OCI-LY3 (cell line): ENCODE measurements around the gene C3orf20.

Source experiments
- H2AFZ ChIP-seq: fragments of 200-600, 300-600 bp; shearing (Covaris generic); 2 replicates; pipeline ENCODE4 v1.6.0; 2014; ENCODE audit warnings: antibody characterized with exemption, low read depth, low read length
- H3K27ac ChIP-seq: fragments of 200-600, 300-600 bp; sonication (generic); 2 replicates; pipeline ENCODE4 v1.5.1; 2014; ENCODE audit warnings: mild to moderate bottlenecking, low read length, moderate library complexity, mixed read lengths
- H3K27me3 ChIP-seq: fragments of 200-600, 300-600 bp; sonication (generic); 2 replicates; pipeline ENCODE4 v1.6.1; 2014; ENCODE audit warnings: low read depth, low read length, mixed read lengths
- H3K36me3 ChIP-seq: fragments of 200-600, 300-600 bp; sonication (generic); replicated peaks from 2 replicates; pipeline ENCODE3; 2014; ENCODE audit warnings: low read depth, low read length, mixed read lengths
- H3K4me1 ChIP-seq: fragments of 300-600, 200-600 bp; sonication (generic); 2 replicates; pipeline ENCODE4 v1.6.1; 2014; ENCODE audit warnings: low read length, mixed read lengths
- H3K4me2 ChIP-seq: fragments of 200-600, 300-600 bp; sonication (generic); 2 replicates; pipeline ENCODE4 v1.6.1; 2014; ENCODE audit warnings: low read length, mixed read lengths
- H3K4me3 ChIP-seq: fragments of 300-600, 200-600 bp; sonication (generic); 2 replicates; pipeline ENCODE4 v1.5.1; 2014; ENCODE audit warnings: antibody characterized with exemption, mild to moderate bottlenecking, low read length, moderate library complexity
- H3K79me2 ChIP-seq: fragments of 300-600, 200-600 bp; shearing (Covaris generic); 2 replicates; pipeline ENCODE4 v1.6.1; 2014; ENCODE audit warnings: mild to moderate bottlenecking, low read length, mixed read lengths
- H3K9ac ChIP-seq: fragments of 300-600, 200-600 bp; shearing (Covaris generic); 2 replicates; pipeline ENCODE4 v1.6.0; 2014; ENCODE audit warnings: mild to moderate bottlenecking, low read length, moderate library complexity
- H3K9me3 ChIP-seq: fragments of 200-600, 300-600 bp; shearing (Covaris generic); 2 replicates; pipeline ENCODE4 v1.6.1; 2014; ENCODE audit warnings: low read length, mixed read lengths; ENCODE audit not compliant: insufficient read depth
- H4K20me1 ChIP-seq: fragments of 200-600, 300-600 bp; sonication (generic); 2 replicates; pipeline ENCODE4 v1.6.1; 2016; ENCODE audit warnings: low read length, mixed read lengths; ENCODE audit not compliant: insufficient read depth
- CTCF ChIP-seq: fragments of 200-600, 300-600 bp; sonication (generic); IDR thresholded peaks from 2 replicates; pipeline ENCODE4 v1.5.1; 2014; ENCODE audit warnings: antibody characterized with exemption, low read length, low read depth
- EZH2phosphoT487 ChIP-seq: fragments of 200-600 bp; shearing (Covaris generic); IDR thresholded peaks from 2 replicates; pipeline ENCODE4 v1.6.1; 2018; ENCODE audit warnings: antibody characterized with exemption, mixed run types, low read depth

Gene C3orf20

DNA sequence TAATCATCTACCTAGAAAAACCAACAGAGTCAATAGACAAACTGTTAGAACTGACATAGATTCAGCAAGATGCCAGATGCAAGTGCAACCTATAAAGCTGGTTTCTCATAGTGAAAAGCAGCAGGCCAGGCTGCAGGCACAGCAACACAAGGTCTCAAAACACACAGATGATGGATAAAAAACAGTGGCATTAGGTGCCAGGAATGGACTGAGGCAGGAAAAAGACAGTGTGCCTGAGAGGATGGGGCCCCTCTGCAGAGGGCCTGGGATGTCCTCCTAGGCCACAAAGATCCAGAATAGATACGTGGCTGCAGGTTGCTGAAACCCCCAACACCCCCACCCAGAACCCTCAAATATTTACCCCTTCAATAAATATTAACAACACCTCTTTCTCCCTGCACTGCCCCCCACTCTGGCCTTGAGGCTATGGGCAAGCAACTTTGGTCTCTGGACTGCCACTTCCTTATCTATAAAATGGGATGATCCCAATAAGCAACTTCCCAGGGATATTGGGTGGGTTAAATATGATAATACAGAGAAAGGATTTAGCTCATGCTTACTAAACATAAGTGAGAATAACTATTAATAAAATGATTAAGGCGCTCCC, 108.6 kb downstream of the C3orf20 start:
- H3K79me2 ChIP-seq, result no peaks in the 10 kb centered on the region
- no peak overlapping the region for H3K4me3 ChIP-seq
- H3K9me3 ChIP-seq, result 0 out of 2 replicates have a peak, but pooled peaks cover 4% of the 10 kb centered on the region
- H3K36me3 ChIP-seq, result no peaks in the 10 kb centered on the region
- no peak overlapping the region for H3K4me2 ChIP-seq
- no peak overlapping the region for H2AFZ ChIP-seq
- H3K27ac ChIP-seq, result no peak overlapping the region
- H4K20me1 ChIP-seq, result no peaks in the 10 kb centered on the region
- no peaks in the 10 kb centered on the region for H3K4me1 ChIP-seq
- no peak overlapping the region for H3K9ac ChIP-seq
- TF ChIP-seq CTCF (no peak), EZH2phosphoT487 (no peak)
- H3K27me3 ChIP-seq, result 0 out of 2 replicates have a peak, but pooled peaks cover 17% of the 10 kb centered on the region

DNA sequence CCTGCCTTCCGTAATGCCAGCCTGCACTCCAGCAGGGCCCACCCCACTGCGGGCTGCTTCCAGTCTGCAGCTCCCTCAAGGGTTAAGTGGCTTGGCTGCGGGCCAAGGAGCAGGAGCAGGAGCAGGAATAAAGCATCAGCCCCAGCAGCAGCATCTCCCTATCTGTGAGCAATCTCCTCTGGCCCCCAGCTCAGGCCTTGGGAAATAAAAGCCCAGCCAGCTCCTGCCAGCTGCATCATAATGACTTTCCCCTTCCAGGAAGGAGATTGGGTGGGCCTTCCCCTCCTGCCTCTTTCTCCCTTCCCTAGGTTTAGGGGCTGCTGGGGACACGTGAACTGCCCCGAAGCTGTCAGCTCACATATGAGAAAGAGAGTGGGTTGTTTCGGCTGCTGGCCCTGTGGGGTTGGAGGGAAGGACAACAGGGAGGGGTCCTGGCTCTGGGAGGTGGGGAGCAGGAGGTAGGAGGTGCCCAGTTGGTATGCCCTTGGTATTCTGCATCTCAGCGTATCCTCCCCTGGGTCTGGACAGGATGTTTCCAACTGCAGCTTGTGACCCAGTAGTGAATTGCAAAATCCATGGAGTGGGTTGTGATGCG, 109.2 kb downstream of the C3orf20 start:
- Histone ChIP-seq H3K9me3 (no peaks in the 10 kb centered on the region), H3K9ac (no peak overlapping the region), H3K4me1 (no peaks in the 10 kb centered on the region), H4K20me1 (no peaks in the 10 kb centered on the region), H3K27me3 (peaks cover 17% of the 10 kb centered on the region; the same call in 1 of the 2 replicates), H3K27ac (no peak overlapping the region), H2AFZ (no peak overlapping the region), H3K36me3 (no peaks in the 10 kb centered on the region), H3K4me2 (no peak overlapping the region), H3K79me2 (no peaks in the 10 kb centered on the region), H3K4me3 (no peak overlapping the region)
- TF ChIP-seq CTCF (no peak), EZH2phosphoT487 (no peak)

DNA sequence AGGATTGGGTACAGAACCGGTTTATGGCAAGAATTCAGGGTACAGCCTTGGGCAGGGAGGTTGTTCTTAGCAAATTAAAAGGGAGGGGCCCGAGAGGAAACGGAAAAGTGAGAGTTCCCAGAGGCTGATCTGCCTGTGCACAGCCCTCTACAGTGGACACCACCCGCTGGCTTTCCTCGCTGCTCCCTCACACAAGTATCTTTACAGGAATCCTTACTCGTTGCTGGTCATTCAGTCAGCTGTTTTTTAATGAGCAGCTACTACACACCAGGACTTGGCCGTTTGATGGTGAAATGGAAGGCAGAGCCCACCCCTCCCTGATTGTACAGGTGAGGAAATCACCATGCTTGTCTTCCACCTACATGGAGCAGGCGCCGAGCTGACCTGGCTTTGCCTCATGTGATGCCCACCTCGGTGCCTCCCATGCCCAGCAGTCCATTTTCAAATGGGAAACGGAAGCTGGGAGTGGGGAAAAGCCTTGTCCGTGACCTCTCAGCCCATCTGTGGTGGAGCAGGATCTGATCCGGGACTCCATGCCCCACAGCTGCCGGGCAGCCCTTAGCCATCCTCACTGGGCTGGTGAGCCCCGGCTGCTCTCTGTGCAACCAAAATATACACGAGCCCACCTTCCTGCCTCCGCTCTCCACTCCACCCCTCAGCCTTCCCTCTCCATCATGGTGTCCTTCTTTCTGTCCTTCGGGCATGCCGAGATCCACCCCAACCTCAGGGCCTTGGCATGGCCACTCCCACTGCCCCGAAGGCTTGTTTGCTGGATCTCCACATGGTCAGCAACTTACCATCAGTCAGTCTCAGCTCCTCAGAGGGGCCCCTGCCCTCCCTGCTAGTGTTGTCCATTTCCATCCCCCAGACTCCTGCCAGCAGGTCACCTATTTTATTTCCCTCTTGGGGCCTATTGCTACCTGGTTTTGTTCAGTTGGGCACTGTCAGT, 110.5 kb downstream of the C3orf20 start:
- Histone ChIP-seq H3K4me1 (no peaks in the 10 kb centered on the region), H4K20me1 (no peaks in the 10 kb centered on the region), H3K9me3 (no peaks in the 10 kb centered on the region), H2AFZ (no peak overlapping the region), H3K27me3 (peaks cover 17% of the 10 kb centered on the region; the same call in 1 of the 2 replicates), H3K27ac (no peak overlapping the region), H3K4me3 (no peak overlapping the region), H3K79me2 (no peaks in the 10 kb centered on the region), H3K9ac (no peak overlapping the region), H3K4me2 (no peak overlapping the region), H3K36me3 (no peaks in the 10 kb centered on the region)
- TF ChIP-seq EZH2phosphoT487 (no peak), CTCF (no peak)

DNA sequence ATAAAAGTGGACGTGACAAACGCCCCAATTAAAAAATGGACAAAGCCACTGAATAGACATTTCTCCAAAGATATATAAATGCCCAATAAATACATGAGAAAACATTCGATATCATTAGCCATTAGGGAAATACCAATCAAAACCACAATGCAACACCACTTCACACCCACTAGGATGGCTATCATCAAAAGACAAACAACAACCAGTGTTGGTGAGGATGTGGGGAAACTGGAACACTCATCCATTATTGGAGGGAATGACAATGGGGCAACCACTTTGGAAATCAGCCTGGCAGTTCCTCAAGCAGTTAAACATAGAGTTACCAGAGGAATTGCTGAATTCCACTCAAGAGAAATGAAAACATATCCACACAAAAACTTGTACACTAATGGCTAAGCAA, 111.4 kb downstream of the C3orf20 start:
- TF ChIP-seq CTCF (no peak), EZH2phosphoT487 (no peak)

More for the DNA sequence above, 111.4 kb downstream of the C3orf20 start:
- H3K79me2 ChIP-seq, result no peaks in the 10 kb centered on the region
- H3K27me3 ChIP-seq, result peaks cover 17% of the 10 kb centered on the region; the same call in 1 of the 2 replicates
- H3K4me3 ChIP-seq, result no peak overlapping the region
- no peak overlapping the region for H3K9ac ChIP-seq
- no peaks in the 10 kb centered on the region for H3K36me3 ChIP-seq
- H3K27ac ChIP-seq, result no peak overlapping the region
- H3K9me3 ChIP-seq, result no peaks in the 10 kb centered on the region
- H2AFZ ChIP-seq, result no peak overlapping the region
- no peaks in the 10 kb centered on the region for H4K20me1 ChIP-seq
- H3K4me1 ChIP-seq, result no peaks in the 10 kb centered on the region
- no peak overlapping the region for H3K4me2 ChIP-seq
